SK-N-MC (cell line): ENCODE results near the gene SRRM2.

Experiments used
- EZH2 ChIP-seq: fragments of 200-600 bp; sonication (generic); IDR thresholded peaks from one replicate; pipeline ENCODE4 v1.6.1; 2017; ENCODE audit warnings: antibody characterized with exemption
- POLR2AphosphoS5 ChIP-seq: IDR thresholded peaks from 2 replicates; pipeline ENCODE4 v1.6.1; 2012; ENCODE audit warnings: mild to moderate bottlenecking, low read depth, low read length, borderline replicate concordance

GRCh38 chr16:2786061-2786825 is 33.8 kb downstream of the SRRM2 start:
- no peak for TF ChIP-seq POLR2AphosphoS5
- TF ChIP-seq EZH2: no peak
